Tracheal epithelial cell (primary cell): Measurements from ENCODE around the gene C5orf58. TPM values are rescaled to one million over a fixed set of nuclear protein-coding genes. Genes with fewer than 3 reads are reported as not detected.

Experiments used
- total RNA-seq: library from RNA; depleted of rRNA; stranded (reverse); fragments of >200 nt; gene quantifications from 2 replicates; pipeline ENCODE4 v1.2.1, GENCODE V29; 2014

The C5orf58 gene
- not detected in 2 replicates for total RNA-seq

GRCh38 chr5:170232786-170233185, at the start of gene C5orf58:
C5orf58 (plus strand) TSS chr5:170232985; CDS start chr5:170234977, 1,992 bp downstream.

Other genes with a start within 250 kb of the C5orf58 start
- gene FOXI1, start 127.1 kb upstream of the C5orf58 start, total RNA-seq: not detected in 2 replicates
- gene LCP2, start 64.8 kb downstream of the C5orf58 start, total RNA-seq: not detected in 2 replicates
- not detected in 2 replicates for gene KCNMB1, start 156.4 kb downstream of the C5orf58 start, total RNA-seq